GM18507 (cell line): ENCODE measurements around the gene EXOC6.

Experiments
- DNase-seq: peaks from one replicate; pipeline ENCODE4 v3.0.0; 2011; ENCODE audit warnings: low read depth; ENCODE audit not compliant: insufficient read length; ENCODE audit errors: extremely low spot score
- FAIRE-seq: peaks from 2 replicates; lab custom pipeline; 2011; peaks lifted over from hg19 to GRCh38; lab: Jason Lieb, UNC

EXOC6 gene

DNA sequence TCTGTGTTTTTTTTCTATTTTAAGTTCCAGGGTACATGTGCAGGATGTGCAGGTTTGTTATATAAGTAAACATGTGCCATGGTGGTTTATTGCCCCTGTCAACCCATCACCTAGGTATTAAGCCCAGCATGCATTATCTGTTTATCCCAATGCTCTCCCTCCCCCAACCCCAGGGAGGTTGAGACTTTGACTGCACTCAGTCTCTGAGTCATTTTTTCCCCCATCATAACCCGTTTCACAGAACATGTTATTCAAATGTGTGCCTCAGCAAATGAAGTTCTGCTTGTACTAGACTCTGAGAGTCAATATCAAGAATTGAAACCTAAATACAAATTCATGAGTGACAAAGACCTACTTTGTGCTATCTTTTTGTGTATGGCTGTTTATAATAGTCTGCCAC lies 142.3 kb downstream of the EXOC6 start:
- peak; percentile 21 for FAIRE-seq
- DNase-seq, result no peak

DNA sequence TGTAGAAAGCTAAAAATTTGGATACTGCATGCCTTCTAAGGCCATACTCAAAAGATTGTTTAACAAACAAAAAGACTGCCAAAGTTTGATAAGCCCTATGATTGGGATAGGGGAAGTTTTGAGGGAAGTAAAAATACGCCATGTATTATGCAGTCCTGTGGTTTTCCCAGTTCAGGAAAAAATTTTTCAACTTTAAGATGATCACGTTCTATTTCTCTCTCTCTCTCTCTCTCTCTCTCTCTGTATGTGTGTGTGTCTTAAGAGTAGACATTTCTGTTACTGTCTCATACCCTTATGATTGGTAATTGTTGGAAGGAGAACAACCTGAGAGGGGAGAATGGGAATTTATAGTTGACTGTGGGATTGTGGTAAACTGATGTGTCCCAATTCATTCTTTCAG lies 143.2 kb downstream of the EXOC6 start:
- DNase-seq (no peak), FAIRE-seq (no peak)

DNA sequence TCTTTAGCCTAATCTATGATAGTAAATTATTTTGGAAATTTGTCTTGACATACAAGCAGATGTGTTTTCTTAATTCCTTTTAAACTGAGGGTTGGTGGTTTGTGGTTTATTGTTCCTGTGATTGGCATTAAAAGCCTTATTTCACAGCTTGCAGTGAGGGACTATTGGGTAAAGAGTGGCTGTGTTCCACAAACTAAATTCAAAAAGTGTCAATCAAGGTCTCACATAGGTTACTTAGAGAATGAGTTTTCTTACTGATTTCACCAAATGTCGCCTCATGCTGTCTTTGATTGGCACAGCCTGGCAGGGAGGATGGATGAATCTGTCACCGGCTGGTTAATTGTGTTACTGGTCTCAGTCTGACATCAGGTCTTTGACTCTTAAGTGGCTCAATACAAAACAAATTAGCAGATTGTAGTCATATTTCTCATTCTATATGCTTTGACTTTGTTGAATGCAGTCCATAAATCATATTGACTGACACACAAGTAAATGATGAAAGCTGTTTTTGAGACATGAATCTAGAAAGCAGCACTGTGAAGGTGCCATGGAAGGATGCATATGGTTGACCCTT lies 145.5 kb downstream of the EXOC6 start:
- FAIRE-seq (no peak), DNase-seq (no peak)

DNA sequence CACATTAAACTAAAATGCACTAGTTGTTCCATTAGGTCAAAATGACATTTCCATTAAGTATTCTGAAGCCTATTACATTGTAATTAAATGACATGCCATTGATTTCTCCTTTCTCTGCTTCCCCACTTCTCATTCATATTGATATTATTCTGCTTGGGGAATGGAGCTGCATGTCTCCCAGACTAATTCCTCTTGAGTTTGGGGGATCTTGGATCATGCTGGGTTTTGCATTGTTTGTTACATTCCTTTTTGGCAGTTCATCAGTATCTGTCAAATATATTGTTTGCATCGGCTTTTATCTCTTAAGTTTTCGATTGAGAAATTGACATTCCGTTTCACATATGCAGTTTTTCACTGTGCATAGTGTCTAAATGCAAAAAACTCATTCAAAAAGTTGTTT lies 147.2 kb downstream of the EXOC6 start:
- no peak for DNase-seq
- FAIRE-seq, result no peak

DNA sequence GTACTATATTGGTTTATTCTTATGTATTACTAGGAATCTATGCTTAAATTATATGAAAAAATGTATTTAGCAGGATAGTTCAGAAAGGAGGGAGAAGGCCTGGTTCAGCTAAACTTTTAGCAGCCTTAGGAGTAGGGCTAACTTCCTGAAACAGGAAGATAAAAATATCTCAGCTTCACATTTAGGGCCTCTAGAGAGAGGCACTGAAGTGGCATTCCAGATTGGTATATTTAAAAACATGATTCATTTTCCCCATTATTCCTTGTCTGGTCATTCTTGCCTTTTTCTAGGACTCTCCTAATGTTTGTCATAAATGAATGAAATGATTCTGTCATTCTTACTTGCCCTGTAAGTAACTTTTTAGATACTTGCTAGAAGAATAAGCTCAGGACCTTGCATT lies 149.3 kb downstream of the EXOC6 start:
- DNase-seq (no peak), FAIRE-seq (no peak)

DNA sequence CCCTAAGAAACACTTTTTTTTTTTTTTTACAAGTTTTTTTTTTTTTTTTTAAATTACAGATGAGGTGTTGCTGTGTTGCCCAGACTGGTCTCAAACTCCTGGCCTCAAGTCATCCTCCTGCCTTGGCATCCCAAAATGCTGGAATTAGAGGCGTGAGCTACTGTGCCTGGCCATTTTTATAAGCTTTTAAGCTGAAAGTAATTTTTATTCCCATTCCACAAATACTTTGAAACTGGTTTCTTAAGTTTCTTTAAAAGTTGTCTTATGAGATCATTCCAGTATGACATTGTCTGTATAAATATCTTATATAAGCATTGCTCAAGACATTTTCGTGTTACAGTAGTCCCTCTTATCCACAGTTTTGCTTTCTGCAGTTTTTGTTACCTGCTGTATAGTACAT lies 150.9 kb downstream of the EXOC6 start:
- FAIRE-seq (no peak), DNase-seq (no peak)

DNA sequence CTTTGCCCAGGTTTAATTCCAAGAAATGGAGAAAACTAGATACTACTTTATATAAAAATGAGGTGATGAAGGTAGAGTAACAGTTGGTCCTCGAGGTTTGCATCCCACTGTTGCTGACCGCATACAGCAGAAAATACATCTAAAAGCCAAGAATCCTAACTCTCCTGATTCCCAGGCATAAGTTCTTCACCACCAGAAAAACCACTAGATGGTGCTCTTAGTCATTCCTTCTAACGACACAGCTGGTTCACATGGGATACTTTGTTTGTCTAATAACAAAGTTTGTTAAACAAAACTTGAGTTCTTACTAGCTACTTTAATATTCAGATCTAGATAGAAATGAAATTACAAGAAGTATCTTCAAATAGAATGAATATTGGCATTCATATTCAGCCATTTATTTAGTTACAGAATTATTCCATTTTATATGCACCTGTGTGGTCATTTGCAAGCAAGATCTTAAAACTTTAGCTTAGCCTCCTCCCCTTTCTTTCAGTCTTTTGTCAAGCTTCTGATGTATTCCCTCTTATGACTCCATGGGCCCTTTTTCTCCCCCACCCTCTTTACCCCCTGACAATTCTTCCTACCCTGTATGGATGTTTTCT lies 158.2 kb downstream of the EXOC6 start:
- peak; percentile 66 for FAIRE-seq
- no peak for DNase-seq

DNA sequence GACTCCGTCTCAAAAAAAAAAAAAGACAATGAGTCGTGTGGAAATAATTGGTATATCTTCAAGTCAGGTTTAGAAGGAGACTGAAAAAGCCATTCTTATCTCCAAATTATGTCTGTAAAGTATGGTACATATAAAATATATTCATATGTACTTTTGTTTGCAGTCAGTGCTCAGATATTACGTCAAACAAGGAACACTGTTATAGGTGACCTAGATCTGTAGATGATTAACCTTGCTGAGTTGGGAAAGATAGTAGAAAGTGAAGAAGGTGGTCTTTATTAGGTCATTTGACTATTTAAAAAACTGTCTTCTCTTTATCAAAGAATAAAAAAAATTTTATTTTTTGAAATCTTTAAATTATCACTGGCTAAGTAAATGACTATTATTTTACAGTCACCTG lies 167.4 kb downstream of the EXOC6 start:
- FAIRE-seq (no peak), DNase-seq (no peak)

DNA sequence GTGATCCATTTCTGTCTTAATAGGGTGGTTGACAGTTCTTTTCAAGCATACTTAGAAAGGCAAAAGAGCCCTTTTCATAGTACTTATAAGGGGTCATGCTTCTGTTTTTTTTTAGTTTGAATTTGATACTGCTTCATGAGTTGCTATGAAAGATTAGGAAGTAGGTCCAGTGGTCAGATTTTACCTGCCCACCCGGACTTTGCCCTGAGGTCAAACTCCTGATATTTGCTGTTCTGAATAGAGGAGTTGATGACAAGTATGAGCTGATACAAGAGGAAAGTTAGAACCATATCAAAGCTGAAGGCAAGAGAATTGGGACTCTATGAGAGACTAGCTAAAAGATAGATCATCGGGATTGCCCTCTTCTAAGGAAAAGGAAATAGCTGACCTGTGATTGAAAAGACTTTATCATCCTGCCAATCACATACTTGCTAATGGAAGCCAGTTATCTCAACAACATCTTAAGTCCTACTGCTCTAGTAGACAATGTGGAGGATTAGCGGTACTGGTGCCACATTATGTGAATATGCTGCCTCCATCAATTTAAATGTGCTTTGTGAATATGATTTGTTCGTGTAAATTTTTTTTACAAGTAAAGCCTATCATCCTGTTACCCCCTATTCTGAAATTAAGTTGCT lies 174.8 kb downstream of the EXOC6 start:
- no peak for DNase-seq
- FAIRE-seq, result no peak

DNA sequence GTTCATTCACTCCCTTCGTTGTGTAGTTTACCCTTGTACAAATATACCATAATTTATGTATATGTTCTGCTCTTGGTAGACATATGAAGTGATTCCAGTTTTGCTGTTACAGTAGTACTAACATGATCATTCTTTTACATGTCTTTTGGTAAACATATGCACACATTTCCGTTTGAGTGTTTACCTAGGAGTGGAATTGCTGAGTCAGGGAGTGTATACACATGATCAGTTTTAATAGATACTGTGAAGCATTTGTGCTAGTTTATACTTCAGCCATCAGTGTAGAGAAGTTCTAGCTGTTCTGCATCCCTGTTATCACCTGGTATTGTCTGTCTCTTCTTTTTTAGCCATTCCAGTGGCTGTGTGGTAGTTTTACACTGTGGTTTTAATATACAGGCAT lies 177.8 kb downstream of the EXOC6 start:
- no peak for FAIRE-seq
- DNase-seq, result no peak

DNA sequence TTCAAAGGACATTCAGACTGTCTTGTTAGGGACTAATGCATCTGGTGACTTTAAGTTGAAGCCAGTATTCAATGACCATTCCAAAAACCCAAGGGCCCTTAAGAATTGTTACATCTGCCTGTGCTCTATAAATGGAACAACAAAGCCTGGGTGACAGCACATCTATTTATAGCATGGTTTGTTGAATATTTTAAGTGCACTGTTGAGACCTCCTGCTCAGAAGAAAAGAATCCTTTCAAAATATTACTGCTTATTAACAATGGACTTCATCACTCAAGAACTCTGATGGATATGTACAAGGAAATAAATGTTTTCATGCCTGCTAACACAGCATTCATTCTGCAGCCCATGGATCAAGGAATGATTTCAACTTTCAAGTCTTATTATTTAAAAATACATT lies 179.2 kb downstream of the EXOC6 start:
- no peak for FAIRE-seq
- no peak for DNase-seq

DNA sequence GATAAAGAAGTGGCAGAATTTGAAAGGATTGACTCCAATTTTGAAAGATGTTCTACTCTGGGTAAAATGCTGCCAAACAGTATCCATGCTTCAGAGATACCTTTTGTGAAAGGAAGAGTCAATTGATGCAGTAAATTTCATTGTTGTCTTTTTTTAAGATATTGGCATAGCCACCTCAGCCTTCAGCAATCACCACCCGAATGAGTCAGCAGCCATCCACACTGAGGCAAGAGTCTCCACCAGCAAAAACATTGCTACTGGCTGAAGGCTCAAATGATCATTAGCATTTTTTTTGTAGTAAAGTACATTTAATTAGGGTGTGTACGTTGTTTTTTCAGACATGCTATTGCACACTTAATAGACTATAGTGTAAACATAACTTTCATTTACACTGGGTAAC lies 180.6 kb downstream of the EXOC6 start:
- no peak for FAIRE-seq

DNA sequence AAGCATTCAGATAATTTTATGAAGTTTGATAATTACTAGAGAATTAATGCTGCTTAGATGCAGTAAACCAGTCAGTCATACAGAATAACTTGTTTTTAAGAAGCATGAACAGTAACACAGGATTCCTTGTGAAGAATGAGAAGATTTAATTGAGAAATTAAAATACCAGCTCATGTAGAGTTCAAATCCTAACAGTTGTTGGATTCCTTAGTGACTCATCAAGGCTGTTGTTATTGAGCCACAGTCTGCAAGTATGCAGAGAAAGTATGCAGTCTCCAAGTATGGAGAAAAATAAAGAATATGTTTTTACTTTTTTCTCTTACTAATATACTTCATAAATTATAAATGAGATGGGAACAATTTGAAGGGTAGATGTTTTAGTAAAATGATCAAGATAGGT lies 182.1 kb downstream of the EXOC6 start:
- FAIRE-seq (no peak), DNase-seq (no peak)

More for the DNA sequence above, 180.6 kb downstream of the EXOC6 start:
- DNase-seq, result no peak

DNA sequence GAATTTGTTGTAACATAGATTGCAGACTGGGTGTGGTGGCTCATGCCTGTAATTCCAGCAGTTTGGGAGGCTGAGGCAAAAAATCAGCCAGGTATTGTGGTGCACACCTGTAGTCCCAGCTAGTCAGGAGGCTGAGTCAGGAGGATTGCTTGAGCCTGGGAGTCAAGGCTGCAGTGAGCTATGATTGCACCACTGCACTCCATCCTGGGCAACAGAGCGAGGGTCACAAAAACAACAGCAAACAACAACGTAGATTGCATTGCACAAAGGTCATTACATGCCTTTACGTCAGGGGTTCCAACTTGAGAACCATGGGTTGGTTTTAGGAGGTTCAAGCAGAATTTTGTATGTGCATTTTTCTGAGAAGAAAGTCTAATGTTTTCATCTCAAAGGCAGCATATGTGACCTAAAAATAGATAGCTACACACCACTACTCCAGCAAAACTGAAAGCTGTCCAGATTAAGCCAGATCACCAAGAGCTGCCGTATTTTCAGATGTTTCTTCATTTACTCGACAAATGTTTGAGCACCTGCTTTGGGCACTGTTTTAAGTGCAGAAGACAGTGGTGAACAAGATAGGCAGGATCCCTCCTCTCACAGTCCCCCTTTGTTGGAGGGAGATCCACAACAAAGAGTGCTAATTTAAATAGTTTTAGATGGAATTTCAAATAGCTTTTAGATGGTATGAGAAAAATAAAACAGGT lies 183.9 kb downstream of the EXOC6 start:
- no peak for FAIRE-seq
- DNase-seq, result no peak

DNA sequence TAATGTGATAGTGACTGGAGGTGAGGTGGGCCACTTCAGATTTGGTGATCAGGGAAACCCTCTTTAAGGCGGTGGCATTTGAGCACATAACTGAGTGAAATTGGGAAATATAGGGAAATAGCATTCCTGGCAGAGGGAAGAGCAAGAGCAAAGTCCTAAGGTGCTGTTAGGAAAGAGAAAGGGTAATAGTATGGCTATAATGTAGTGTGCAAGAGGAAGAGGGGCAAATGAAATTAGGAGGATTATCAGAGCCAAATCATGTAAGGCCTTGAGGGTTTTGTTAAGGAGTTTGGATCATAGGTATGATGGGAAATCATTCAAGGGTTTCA lies 184.5 kb downstream of the EXOC6 start:
- DNase-seq, result no peak
- no peak for FAIRE-seq

DNA sequence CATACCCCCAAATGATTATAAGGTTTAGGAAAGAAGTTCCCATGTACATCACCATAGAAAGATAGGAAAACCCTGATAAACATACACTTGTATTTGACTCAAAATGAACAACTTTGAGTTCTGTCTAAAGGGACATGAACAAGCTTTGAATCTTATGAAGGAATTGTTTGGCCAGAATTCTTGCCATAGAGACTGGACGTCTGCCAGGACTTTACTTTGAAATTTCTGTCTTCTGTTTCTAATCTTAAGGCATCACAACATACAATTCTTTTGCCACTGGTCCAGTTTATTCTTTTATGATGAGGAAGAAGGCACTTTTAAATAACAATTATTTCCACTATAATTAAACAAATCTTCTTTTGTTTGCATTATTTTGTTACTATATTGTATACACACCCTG lies 186.1 kb downstream of the EXOC6 start:
- FAIRE-seq, result no peak
- DNase-seq, result no peak

DNA sequence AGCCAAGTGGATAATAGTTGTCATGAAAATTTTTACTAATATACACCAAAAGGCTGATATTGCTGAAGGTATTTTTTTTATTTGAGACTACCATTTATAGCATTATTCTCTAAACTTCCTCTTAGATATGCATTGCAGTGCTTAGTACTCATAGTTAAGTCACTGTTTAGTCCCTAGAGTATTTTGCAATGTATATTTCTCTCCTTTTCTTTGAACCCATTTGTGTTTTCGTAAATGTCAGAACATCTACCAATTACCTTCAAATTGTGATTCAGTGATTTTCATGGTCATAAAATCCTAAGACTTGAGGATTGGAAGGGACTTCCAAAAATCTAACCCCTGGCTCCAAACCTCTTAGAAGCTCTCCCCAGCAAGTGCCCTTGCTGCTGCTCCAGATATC lies 190.8 kb downstream of the EXOC6 start:
- FAIRE-seq, result no peak
- DNase-seq, result no peak

DNA sequence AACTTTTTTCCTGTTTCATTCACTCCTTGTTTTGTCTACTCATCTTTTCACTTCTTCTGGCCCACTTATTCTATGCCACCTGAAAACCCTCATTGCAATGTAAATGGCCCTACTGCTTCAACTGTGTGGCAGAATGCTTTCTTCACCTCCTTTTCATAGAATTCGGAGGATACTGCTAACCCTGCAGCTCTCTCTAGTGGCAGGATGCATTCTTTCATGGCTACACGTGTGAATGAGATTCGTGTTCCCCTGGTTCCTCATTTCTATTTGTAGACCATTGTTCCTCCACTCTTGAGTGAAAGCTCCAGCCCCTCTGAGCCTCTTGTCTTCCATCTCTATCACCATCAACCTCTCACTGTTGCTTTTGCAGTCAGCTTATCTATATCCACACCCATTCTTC lies 191.4 kb downstream of the EXOC6 start:
- no peak for DNase-seq
- FAIRE-seq, result peak; percentile 59

DNA sequence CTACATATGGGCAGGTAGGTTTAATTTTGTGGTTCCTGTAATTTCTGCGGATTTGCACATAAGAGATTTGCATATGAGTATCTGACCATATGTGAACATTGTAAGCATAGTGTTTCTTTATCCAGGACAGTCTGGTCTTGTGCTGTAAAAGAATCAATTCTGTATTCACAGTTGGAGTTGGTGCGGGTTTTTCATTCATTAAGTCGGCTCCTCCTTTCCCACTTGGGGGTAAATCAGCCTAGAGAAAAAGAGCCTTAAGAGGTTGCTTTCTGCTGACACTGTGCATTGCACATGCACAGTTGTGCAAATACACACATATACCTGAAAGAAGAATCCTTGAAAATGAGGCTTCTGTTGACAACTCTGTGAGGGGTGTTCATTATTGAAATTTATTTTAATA lies 206.2 kb downstream of the EXOC6 start:
- FAIRE-seq (no peak), DNase-seq (no peak)

DNA sequence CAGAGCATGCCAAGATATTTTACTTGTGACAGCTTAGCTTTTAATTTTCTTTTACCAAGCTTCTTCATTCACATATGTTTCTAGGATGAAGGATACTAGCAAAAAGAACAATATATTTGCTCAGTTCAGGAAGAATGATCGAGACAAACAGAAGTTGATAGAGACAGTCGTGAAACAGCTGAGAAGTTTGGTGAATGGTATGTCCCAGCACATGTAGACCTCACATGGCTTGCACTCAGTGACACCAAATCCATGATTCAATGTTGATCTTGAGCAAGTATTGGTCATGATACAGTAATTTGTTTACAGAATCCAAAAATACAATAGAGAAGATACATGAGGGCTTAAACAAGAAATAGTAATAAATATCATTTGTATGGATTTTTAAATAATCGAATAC lies 209.8 kb downstream of the EXOC6 start:
- FAIRE-seq (no peak), DNase-seq (no peak)
